RWPE1 (cell line): Measurements from ENCODE around the gene ATP2B2.

Experiments used
- CTCF ChIA-PET: fragments of 350-600 bp; sonication (Branson Sonifier 250); formaldehyde crosslinking; extraction: SDS; loops from one replicate; lab custom pipeline; 2021; lab: Yijun Ruan, JAX
- POLR2A ChIA-PET: fragments of 400-600 bp; formaldehyde crosslinking; extraction: SDS; loops from one replicate; lab custom pipeline; 2020; ENCODE audit warnings: antibody characterized with exemption; ENCODE audit not compliant: low non-redundant PET; lab: Yijun Ruan, JAX
- DNase-seq: peaks from one replicate; pipeline ENCODE4 v3.0.0; 2012; ENCODE audit warnings: low spot score
- H3K27ac ChIP-seq: fragments of 450-650 bp; 2 replicates; pipeline ENCODE4 v1.5.1; 2017
- CTCF ChIP-seq: fragments of 450-650 bp; conservative IDR thresholded peaks from 2 replicates; pipeline ENCODE4 v1.5.1; 2017; ENCODE audit warnings: low read depth, mild to moderate bottlenecking

Gene ATP2B2

GRCh38 chr3:10397879-10398278 lies 107.5 kb downstream of the ATP2B2 start:
- CTCF ChIA-PET: no interaction called here
- POLR2A ChIA-PET: no interaction called here
- H3K27ac ChIP-seq: no peak overlapping the region
- DNase-seq: no peak
- TF ChIP-seq CTCF: no peak

DNA sequence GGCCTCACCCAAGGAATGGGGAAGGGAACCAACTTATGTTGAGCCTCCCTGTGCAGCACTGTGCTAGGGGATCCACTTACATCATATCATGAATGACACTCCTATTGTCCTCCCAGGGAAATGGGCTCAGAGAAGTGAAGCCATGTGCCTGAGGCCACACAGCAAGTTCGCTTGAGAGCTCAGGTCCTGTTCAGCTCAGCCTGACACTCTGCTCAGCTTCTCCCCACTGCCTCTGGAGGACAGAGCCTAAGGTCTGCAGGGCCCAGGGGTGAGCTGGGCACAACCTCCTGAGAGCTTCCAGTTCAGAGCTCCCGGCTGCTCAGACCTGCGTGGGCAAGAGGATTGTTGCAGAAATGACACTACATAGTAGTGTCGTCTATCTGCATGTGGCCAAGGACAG lies 108.5 kb downstream of the ATP2B2 start:
- no peak for TF ChIP-seq CTCF
- H3K27ac ChIP-seq: no peak overlapping the region
- CTCF ChIA-PET: no interaction called here
- no peak for DNase-seq
- POLR2A ChIA-PET: no interaction called here

DNA sequence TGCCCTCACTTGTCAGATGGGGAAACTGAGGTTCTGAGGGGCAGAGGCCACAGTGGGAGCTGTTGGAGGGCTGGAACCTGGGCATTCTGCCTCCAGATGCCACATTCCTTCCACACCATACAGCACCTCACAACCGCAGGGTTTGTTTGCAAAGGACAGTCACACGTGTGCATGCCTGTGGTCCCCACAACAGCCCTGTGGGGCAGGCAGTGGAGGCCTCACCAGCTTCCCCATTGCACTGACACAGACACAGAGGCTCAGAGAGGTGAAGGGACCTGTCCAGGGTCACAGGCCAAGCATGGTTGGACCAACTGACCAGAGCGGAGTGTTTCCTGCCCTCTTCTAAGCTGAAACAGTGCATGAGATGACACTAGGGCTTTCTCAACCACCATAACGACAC lies 109.3 kb downstream of the ATP2B2 start:
- ChIA-PET POLR2A (no interaction called here), CTCF (interaction anchor here (0.6 kb wide), 2 partner anchors 15 to 61 kb away, joined by 5 read pairs; no protein-coding TSS in a partner anchor)
- DNase-seq: no peak
- H3K27ac ChIP-seq: no peak overlapping the region
- no peak for TF ChIP-seq CTCF

DNA sequence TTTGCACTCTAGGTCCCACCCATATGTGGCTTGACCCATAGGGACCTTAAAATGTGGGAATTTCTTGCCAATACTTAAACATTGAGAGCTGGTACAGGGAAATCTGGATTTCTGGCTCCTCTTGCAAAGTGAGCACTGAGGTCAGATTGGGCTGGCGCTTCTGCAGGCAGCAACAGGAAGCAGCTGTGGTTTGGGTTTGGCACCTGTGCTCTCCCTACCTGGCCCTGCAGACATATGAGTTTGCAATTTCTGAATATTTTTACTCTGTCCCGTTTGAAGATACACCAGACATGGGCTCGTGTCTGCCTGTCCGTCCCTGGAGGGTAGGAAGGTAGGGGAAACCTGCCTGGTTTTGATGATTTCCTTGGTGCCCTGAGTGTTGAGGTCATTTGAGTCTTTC lies 109.7 kb downstream of the ATP2B2 start:
- no peak for DNase-seq
- ChIA-PET CTCF (interaction anchor here (0.6 kb wide), 2 partner anchors 14 to 61 kb away, joined by 5 read pairs; no protein-coding TSS in a partner anchor), POLR2A (no interaction called here)
- H3K27ac ChIP-seq: no peak overlapping the region
- TF ChIP-seq CTCF: no peak

DNA sequence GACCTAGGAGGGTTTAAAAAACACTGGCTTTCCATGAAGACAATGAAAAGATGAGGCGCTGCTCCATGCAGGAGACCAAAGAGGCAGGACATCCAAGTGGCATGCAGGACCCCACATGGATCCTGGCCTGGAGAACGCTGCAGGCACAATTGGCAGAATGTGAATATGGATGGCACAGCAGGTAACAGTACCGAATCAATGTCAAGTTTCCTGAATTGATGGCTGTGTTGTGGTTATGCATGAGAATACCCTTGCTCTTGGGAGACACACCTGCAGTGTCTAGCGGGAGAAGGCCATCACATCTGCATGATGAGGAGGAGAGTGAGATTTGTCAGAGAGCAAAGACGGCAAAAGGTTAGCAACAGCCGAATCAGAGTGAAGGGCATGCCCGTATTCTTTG lies 110.2 kb downstream of the ATP2B2 start:
- H3K27ac ChIP-seq: no peak overlapping the region
- TF ChIP-seq CTCF: no peak
- DNase-seq: no peak
- POLR2A ChIA-PET: no interaction called here
- CTCF ChIA-PET: interaction anchor here (0.5 kb wide), 1 partner anchor 1256 kb away, joined by 3 read pairs; no protein-coding TSS in a partner anchor

DNA sequence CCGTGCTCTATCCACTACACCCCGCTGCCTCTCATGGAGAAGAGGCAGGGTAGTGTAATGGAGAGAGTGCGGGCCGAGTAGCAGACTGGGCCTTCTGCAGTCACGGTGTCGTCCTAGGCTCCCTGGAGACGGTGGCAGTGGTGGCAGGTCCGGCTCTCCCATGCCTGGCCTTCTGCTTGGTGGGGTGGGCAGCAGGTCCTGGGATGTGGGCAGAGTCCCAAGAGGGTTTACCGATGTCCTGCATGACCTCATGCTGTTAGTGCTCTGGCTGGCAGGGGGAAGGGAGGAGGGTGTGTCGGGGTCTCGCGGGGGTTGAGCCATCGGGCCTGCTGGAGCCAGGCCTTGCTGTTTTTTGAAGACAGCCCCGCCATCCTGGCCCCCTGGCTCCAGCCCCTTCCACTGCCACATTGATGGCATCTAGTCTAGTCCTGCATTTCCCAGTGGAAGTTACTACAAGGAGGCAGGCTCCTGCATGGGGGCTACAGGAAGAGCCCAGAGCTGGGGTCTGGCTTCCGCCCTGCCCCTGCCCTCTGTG lies 110.8 kb downstream of the ATP2B2 start:
- no peak for DNase-seq
- no peak for TF ChIP-seq CTCF
- POLR2A ChIA-PET: no interaction called here
- CTCF ChIA-PET: interaction anchor here (0.5 kb wide), 1 partner anchor 1257 kb away, joined by 3 read pairs; no protein-coding TSS in a partner anchor
- no peak overlapping the region for H3K27ac ChIP-seq
